HEK293T (cell line): ENCODE data around the gene ZBTB34.

Experiments used
- ARNT ChIP-seq: fragments of 450-650 bp; IDR thresholded peaks from 2 replicates; pipeline ENCODE4 v1.6.1; 2017; ENCODE audit warnings: mild to moderate bottlenecking
- BHLHE40 ChIP-seq: fragments of 450-650 bp; IDR thresholded peaks from 2 replicates; pipeline ENCODE4 v1.6.1; 2016; ENCODE audit warnings: mild to moderate bottlenecking, moderate library complexity, borderline replicate concordance
- ELF4 ChIP-seq: fragments of 450-650 bp; IDR thresholded peaks from 2 replicates; pipeline ENCODE4 v1.6.1; 2017; ENCODE audit warnings: antibody characterized with exemption
- FOXA1 ChIP-seq: fragments of 450-650 bp; IDR thresholded peaks from 2 replicates; pipeline ENCODE4 v1.6.1; 2016; ENCODE audit warnings: mild to moderate bottlenecking
- FOXK2 ChIP-seq: fragments of 450-650 bp; IDR thresholded peaks from 2 replicates; pipeline ENCODE4 v1.6.1; 2016; ENCODE audit warnings: mild to moderate bottlenecking
- FOXM1 ChIP-seq: fragments of 450-650 bp; IDR thresholded peaks from 2 replicates; pipeline ENCODE4 v1.6.1; 2017; ENCODE audit warnings: mild to moderate bottlenecking, borderline replicate concordance
- HDGF ChIP-seq: fragments of 450-650 bp; IDR thresholded peaks from 2 replicates; pipeline ENCODE4 v1.6.1; 2017; ENCODE audit warnings: antibody characterized with exemption, borderline replicate concordance
- L3MBTL2 ChIP-seq: fragments of 450-650 bp; conservative IDR thresholded peaks from 2 replicates; pipeline ENCODE4 v1.6.1; 2016; ENCODE audit warnings: mild to moderate bottlenecking
- NFRKB ChIP-seq: fragments of 450-650 bp; IDR thresholded peaks from 2 replicates; pipeline ENCODE4 v1.6.1; 2016; ENCODE audit warnings: mild to moderate bottlenecking, moderate library complexity
- SP1 ChIP-seq: fragments of 450-650 bp; IDR thresholded peaks from 2 replicates; pipeline ENCODE4 v1.6.1; 2017
- SUZ12 ChIP-seq: fragments of 450-650 bp; IDR thresholded peaks from 2 replicates; pipeline ENCODE4 v1.6.1; 2016; ENCODE audit warnings: mild to moderate bottlenecking
- TARDBP ChIP-seq: fragments of 450-650 bp; IDR thresholded peaks from 2 replicates; pipeline ENCODE4 v1.6.1; 2016
- ZNF384 ChIP-seq: fragments of 450-650 bp; IDR thresholded peaks from 2 replicates; pipeline ENCODE4 v1.6.1; 2016
- TF ChIP-seq, protein P1 (sequence below): fragments of 450-650 bp; IDR thresholded peaks from 2 replicates; pipeline ENCODE4 v1.6.1; 2016

- TF ChIP-seq BHLHE40 (no peak), SP1 (no peak), FOXM1 (no peak), HDGF (no peak), FOXA1 (no peak), TARDBP (no peak), ELF4 (no peak), SUZ12 (no peak), FOXK2 (no peak), ARNT (no peak), ZNF384 (no peak), L3MBTL2 (no peak), NFRKB (no peak)
- TF ChIP-seq, protein P1, sequence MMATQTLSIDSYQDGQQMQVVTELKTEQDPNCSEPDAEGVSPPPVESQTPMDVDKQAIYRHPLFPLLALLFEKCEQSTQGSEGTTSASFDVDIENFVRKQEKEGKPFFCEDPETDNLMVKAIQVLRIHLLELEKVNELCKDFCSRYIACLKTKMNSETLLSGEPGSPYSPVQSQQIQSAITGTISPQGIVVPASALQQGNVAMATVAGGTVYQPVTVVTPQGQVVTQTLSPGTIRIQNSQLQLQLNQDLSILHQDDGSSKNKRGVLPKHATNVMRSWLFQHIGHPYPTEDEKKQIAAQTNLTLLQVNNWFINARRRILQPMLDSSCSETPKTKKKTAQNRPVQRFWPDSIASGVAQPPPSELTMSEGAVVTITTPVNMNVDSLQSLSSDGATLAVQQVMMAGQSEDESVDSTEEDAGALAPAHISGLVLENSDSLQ = no peak
These were observed 28.0 kb upstream of the ZBTB34 start for GRCh38 chr9:126832440-126832839.
